EH (cell line): ENCODE measurements around the gene LCN9.
A peak's percentile ranks its signal among the peaks of the same experiment; 100 is the strongest.
"Not testable (repeated sequence)": the region's sequence is repeated elsewhere in the genome, so short reads cannot be mapped to it uniquely, and the experiment has no call there.

Source experiments
- DNase-seq: peaks from one replicate; pipeline ENCODE4 v3.0.0-alpha.2; 2015; ENCODE audit warnings: low read depth

LCN9 gene

GRCh38 chr9:135662758-135663450 lies at the start of gene LCN9:
LCN9 (plus strand) TSS chr9:135663309; CDS start chr9:135663322, 13 bp downstream.
- no peak for DNase-seq

- no peak for DNase-seq
Measured at GRCh38 chr9:135613946-135614805, 48.9 kb upstream of the LCN9 start.

- no peak for DNase-seq
Measured at GRCh38 chr9:135614821-135615665, 48.1 kb upstream of the LCN9 start.

GRCh38 chr9:135615666-135616618 lies 47.2 kb upstream of the LCN9 start:
- no peak for DNase-seq

- DNase-seq: no peak
Measured at GRCh38 chr9:135616619-135617537, 46.2 kb upstream of the LCN9 start.

- DNase-seq: no peak
Measured at GRCh38 chr9:135617538-135617900, 45.6 kb upstream of the LCN9 start.

- DNase-seq: no peak
Measured at GRCh38 chr9:135617991-135618411, 45.1 kb upstream of the LCN9 start.

GRCh38 chr9:135618866-135619598 lies 44.1 kb upstream of the LCN9 start:
- DNase-seq: no peak

- no peak for DNase-seq
Measured at GRCh38 chr9:135619599-135619886, 43.6 kb upstream of the LCN9 start.

- no peak for DNase-seq
Measured at GRCh38 chr9:135620558-135620957, 42.6 kb upstream of the LCN9 start.

- no peak for DNase-seq
Measured at GRCh38 chr9:135622415-135623020, 40.6 kb upstream of the LCN9 start.

- DNase-seq: no peak
Measured at GRCh38 chr9:135624282-135624681, 38.8 kb upstream of the LCN9 start.

- DNase-seq: no peak
Measured at GRCh38 chr9:135632841-135633240, 30.3 kb upstream of the LCN9 start.

- not testable (repeated sequence) for DNase-seq
Measured at GRCh38 chr9:135636930-135637530, 26.1 kb upstream of the LCN9 start.

- no peak for DNase-seq
Measured at GRCh38 chr9:135639196-135639595, 23.9 kb upstream of the LCN9 start, which contains the start of gene GLT6D1. GLT6D1 (minus strand) TSS chr9:135639540; CDS start chr9:135639187, 353 bp downstream.

- DNase-seq: no peak
Measured at GRCh38 chr9:135641047-135641446, 22.1 kb upstream of the LCN9 start.

GRCh38 chr9:135641745-135642144 lies 21.4 kb upstream of the LCN9 start:
- peak; percentile 21 for DNase-seq

- no peak for DNase-seq
Measured at GRCh38 chr9:135644631-135645218, 18.4 kb upstream of the LCN9 start.
